A673 (cell line): ENCODE data around the gene CDKN2D.

Experiments
- CTCF ChIP-seq: fragments of 300-800, 200-600 bp; sonication (generic); conservative IDR thresholded peaks from 2 replicates; pipeline ENCODE4 v1.5.1; 2017; ENCODE audit warnings: low read depth, mild to moderate bottlenecking, antibody characterized with exemption, low read length, moderate library complexity, mixed read lengths
- EZH2 ChIP-seq: fragments of 200-600 bp; sonication (generic); IDR thresholded peaks from 2 replicates; pipeline ENCODE4 v1.6.1; 2017; ENCODE audit warnings: borderline replicate concordance, low read depth, mild to moderate bottlenecking, mixed read lengths, antibody characterized with exemption, low read length; ENCODE audit not compliant: poor library complexity, severe bottlenecking

GRCh38 chr19:10553943-10554381, 14.8 kb downstream of the CDKN2D start:
- TF ChIP-seq EZH2 (no peak), CTCF (no peak)
